Fibroblast of lung (primary cell): Measurements from ENCODE around the gene CDHR4. TPM values are rescaled to one million over a fixed set of nuclear protein-coding genes. Genes with fewer than 3 reads are reported as not detected.

Experiments used
- DNase-seq, 2 donors: peaks; one replicate each; pipeline versions ENCODE4 v3.0.0 to v3.0.0-alpha.2; 2010; ENCODE audit warnings: low read depth in 2 of 2
- H2AFZ ChIP-seq: 2 replicates; pipeline ENCODE4 v1.5.1; 2012; ENCODE audit warnings: low read length, control low read depth, inconsistent platforms
- H3K27ac ChIP-seq: 2 replicates; pipeline ENCODE4 v1.5.1; 2011; ENCODE audit warnings: low read length, control low read depth; ENCODE audit not compliant: insufficient read depth
- H3K27me3 ChIP-seq: 2 replicates; pipeline ENCODE4 v1.5.1; 2011; ENCODE audit warnings: mild to moderate bottlenecking, low read length; ENCODE audit not compliant: control insufficient read depth, insufficient read depth
- H3K36me3 ChIP-seq: 2 replicates; pipeline ENCODE4 v1.5.1; 2011; ENCODE audit warnings: low read length; ENCODE audit not compliant: control insufficient read depth, insufficient read depth
- H3K4me1 ChIP-seq: 2 replicates; pipeline ENCODE4 v1.5.1; 2011; ENCODE audit warnings: low read length; ENCODE audit not compliant: control insufficient read depth, insufficient read depth; ENCODE audit errors: extremely low read depth
- H3K4me2 ChIP-seq: 2 replicates; pipeline ENCODE4 v1.5.1; 2011; ENCODE audit warnings: low read length, control low read depth; ENCODE audit not compliant: insufficient read depth; ENCODE audit errors: extremely low read depth
- H3K4me3 ChIP-seq, 4 experiments: fragments of 200-600 bp in 1 of 4; sonication (generic) in 1 of 4; replicated peaks in 1 of 4; 2 replicates each; pipeline ENCODE4 v1.5.1; 2011 to 2016; ENCODE audit warnings: low read length in 4 of 4, low read depth in 3 of 4, mild to moderate bottlenecking in 3 of 4, control low read depth in 2 of 4, inconsistent platforms in 1 of 4, mixed read lengths in 1 of 4; ENCODE audit not compliant: insufficient read depth in 1 of 4; ENCODE audit errors: control extremely low read depth in 1 of 4
- H3K79me2 ChIP-seq: 2 replicates; pipeline ENCODE4 v1.5.1; 2012; ENCODE audit warnings: mild to moderate bottlenecking, low read length, inconsistent platforms; ENCODE audit not compliant: control insufficient read depth, insufficient read depth
- H3K9ac ChIP-seq: 2 replicates; pipeline ENCODE4 v1.5.1; 2011; ENCODE audit warnings: mild to moderate bottlenecking, low read length, control low read depth; ENCODE audit not compliant: insufficient read depth
- H3K9me3 ChIP-seq: 2 replicates; pipeline ENCODE4 v1.5.1; 2012; ENCODE audit warnings: low read depth, low read length; ENCODE audit not compliant: control insufficient read depth, insufficient read depth
- H4K20me1 ChIP-seq: 2 replicates; pipeline ENCODE4 v1.5.1; 2011; ENCODE audit warnings: low read length; ENCODE audit not compliant: control insufficient read depth, insufficient read depth; ENCODE audit errors: extremely low read depth
- EZH2 ChIP-seq: IDR thresholded peaks from 2 replicates; pipeline ENCODE4 v1.5.1; 2012; ENCODE audit warnings: low read length, control low read depth, mild to moderate bottlenecking; ENCODE audit errors: missing control alignments
- polyA minus RNA-seq: library from RNA; depleted of rRNA, polyadenylated mRNA; stranded (reverse); fragments of >200 nt; gene quantifications from 2 replicates; pipeline ENCODE4 v1.2.3, GENCODE V29; 2011; ENCODE audit warnings: low replicate concordance
- polyA plus RNA-seq, 2 donors: library from polyadenylated mRNA; depleted of rRNA in 1 of 2; stranded (reverse) in 1 of 2; unstranded in 1 of 2; fragments of >200 nt; gene quantifications; 2 replicates each; pipeline ENCODE4 v1.2.1, GENCODE V29; 2011 to 2012; ENCODE audit warnings: missing spikeins in 1 of 2
- total RNA-seq: library from RNA; depleted of rRNA; stranded (reverse); fragments of >200 nt; gene quantifications from 2 replicates; pipeline ENCODE4 v1.2.1, GENCODE V29; 2014
- TF ChIP-seq, protein P1 (sequence below), 2 donors: IDR thresholded peaks in 1 of 2; conservative IDR thresholded peaks in 1 of 2; 1 replicate in 1 of 2; 2 replicates in 1 of 2; pipeline ENCODE4 v1.5.1; 2011 to 2012; ENCODE audit warnings: low read length in 2 of 2, control low read depth in 1 of 2, inconsistent platforms in 1 of 2, low read depth in 1 of 2, mild to moderate bottlenecking in 1 of 2

CDHR4 gene, protein sequence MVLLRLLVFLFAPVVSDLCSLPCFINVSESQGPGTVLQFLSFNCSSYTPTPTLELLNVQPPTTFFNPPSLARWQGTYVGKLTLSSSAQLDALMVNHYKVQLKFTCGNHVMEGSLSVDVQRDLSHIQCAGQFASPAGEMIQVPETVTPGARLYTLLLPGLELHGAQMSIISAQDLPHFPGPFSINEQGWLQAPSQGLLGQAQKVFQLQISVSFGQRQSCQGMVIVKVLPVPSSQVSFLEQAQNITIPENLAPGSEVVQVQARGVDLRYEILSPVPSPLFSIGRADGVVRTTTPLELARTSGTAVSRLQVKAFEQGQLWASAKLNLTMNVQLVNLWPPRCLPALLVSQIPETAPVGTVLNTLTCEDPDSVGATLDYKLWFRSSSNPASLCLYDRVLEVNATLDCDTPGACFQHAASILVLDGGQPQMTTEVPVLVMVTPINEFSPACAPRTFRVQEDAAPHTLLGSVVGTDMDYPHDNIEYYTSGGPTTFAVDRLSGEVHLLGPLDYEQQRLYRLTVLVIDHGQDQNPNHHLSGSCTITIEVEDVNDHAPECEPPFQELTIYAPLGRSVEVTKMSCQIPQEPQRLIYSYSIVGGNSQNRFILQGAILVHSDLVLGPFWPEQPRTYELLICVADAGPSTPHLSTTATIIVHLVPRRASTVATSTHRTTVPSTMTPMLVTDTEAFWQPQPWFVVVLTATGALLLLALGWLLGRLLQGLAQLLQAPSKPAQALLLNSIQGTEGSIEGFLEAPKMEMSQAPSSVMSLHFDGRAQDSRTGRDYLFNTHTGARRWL
- under 0.01 TPM in 1 of 2 replicates, not detected in the other for total RNA-seq
- not detected in 2 replicates for polyA plus RNA-seq
- not detected in 2 replicates for polyA plus RNA-seq (2012)
- not detected in 2 replicates for polyA minus RNA-seq

DNA sequence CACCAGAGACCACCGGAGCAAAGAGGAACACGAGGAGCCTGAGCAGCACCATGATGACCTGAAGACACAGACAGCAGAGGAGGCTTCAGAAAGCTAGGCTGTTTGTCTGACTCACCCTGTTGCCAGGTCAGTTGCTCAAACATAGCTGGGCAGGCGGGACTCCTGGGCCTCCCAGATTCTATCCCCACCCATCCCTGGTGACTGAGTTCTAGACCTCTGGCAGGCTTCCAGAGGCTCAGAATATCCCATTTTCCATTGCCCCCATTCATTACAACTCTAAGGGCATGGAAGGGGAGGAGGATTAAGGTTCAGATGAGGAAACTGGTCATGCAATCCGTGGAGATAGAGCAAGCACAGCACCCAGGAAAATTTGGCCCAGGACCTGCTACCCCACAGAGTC is at the start of gene CDHR4:
Gene CDHR4 (minus strand): TSS at position 113 of the 400 bp plus-strand sequence. CDS start 61 bp downstream, at position 52.
- no peak within 1 kb of the TSS for H2AFZ ChIP-seq
- no peak for TF ChIP-seq EZH2
- TF ChIP-seq, protein P1, sequence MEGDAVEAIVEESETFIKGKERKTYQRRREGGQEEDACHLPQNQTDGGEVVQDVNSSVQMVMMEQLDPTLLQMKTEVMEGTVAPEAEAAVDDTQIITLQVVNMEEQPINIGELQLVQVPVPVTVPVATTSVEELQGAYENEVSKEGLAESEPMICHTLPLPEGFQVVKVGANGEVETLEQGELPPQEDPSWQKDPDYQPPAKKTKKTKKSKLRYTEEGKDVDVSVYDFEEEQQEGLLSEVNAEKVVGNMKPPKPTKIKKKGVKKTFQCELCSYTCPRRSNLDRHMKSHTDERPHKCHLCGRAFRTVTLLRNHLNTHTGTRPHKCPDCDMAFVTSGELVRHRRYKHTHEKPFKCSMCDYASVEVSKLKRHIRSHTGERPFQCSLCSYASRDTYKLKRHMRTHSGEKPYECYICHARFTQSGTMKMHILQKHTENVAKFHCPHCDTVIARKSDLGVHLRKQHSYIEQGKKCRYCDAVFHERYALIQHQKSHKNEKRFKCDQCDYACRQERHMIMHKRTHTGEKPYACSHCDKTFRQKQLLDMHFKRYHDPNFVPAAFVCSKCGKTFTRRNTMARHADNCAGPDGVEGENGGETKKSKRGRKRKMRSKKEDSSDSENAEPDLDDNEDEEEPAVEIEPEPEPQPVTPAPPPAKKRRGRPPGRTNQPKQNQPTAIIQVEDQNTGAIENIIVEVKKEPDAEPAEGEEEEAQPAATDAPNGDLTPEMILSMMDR (conservative IDR thresholded peaks at IDR 0.05 in 1 of 2, IDR thresholded peaks at IDR 0.05 in 1 of 2; ENCODE audit: low read depth in 1 of 2, low read length in 2 of 2): no peak
- peak; percentile 45 to 67 for DNase-seq
- H3K27me3 ChIP-seq: no peaks in the 10 kb centered on the region
- peak within 1 kb of the TSS; percentile 42 for H3K4me2 ChIP-seq
- no peak within 1 kb of the TSS for H3K27ac ChIP-seq
- no peaks in the 10 kb centered on the region for H4K20me1 ChIP-seq
- H3K9ac ChIP-seq: no peak within 1 kb of the TSS
- H3K9me3 ChIP-seq: no peaks in the 10 kb centered on the region
- peaks cover 15% of the 10 kb centered on the region for H3K4me1 ChIP-seq
- H3K4me3 ChIP-seq: no peak within 1 kb of the TSS
- H3K36me3 ChIP-seq: no peaks in the 10 kb centered on the region
- no peaks in the 10 kb centered on the region for H3K79me2 ChIP-seq

DNA sequence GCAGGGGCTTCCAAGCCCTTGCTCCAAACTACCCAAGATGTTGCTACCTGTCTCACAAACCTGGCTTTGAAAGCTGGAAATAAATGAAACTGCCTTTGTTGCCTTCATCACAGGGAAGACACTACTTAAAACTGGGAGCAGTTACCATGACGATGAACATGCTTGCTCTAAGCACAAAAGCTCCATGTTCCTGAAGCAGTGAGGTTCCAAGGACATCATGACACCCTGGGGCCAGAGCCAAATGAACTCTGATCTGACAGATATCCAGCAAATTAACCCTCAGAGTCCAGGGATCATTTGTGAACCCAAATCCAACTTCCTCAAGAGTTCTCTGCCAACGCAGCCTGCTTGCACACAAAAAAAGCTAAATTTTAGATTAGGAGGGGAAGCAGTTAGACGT is 46.0 kb upstream of the CDHR4 start:
- TF ChIP-seq EZH2: no peak
- TF ChIP-seq, protein P1 (conservative IDR thresholded peaks at IDR 0.05 in 1 of 2, IDR thresholded peaks at IDR 0.05 in 1 of 2; ENCODE audit: low read depth in 1 of 2, low read length in 2 of 2): no peak
- no peak overlapping the region for H3K4me3 ChIP-seq
- DNase-seq: no peak

DNA sequence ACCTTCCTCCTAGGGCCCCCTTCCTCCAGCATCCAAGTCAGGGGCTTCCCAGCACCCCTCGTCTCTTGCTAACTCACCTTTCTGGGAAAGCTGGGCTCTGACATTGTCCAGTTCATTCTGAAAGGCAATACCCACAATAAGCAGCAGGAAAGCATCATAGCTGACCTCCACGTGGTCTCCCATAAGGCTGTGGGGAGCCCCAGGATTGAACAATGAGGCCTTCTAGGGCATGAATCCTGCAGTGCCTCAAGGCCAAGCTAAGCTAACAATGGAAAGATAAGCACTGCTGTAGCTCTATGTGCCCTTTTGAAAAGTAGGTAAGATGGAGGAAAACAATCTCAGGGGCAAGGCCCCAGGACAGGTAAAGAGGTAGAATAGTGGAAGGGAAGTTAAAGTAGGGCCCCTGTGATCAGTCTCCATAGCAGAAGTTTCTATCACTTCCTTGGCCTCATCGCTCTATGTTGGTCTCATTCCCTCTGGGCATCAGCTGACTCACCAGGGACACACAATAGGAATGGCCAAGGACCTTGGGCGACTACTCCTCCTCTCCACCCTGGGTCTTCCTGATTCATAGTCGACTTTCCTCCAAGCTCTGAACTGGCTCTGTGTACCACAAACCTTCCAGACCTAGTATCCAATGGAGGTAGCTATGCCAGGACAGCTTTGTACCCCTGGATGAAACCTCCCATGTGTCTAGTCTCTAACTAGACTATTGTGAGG is 45.0 kb upstream of the CDHR4 start:
- no peak overlapping the region for H3K27ac ChIP-seq
- H3K9ac ChIP-seq: no peak overlapping the region
- H3K79me2 ChIP-seq: no peaks in the 10 kb centered on the region
- no peak overlapping the region for H3K4me3 ChIP-seq
- H3K4me1 ChIP-seq: peaks cover 5% of the 10 kb centered on the region
- no peaks in the 10 kb centered on the region for H3K9me3 ChIP-seq
- DNase-seq: no peak
- no peak for TF ChIP-seq EZH2
- TF ChIP-seq, protein P1 (conservative IDR thresholded peaks at IDR 0.05 in 1 of 2, IDR thresholded peaks at IDR 0.05 in 1 of 2; ENCODE audit: low read depth in 1 of 2, low read length in 2 of 2): no peak
- H4K20me1 ChIP-seq: no peaks in the 10 kb centered on the region
- no peaks in the 10 kb centered on the region for H3K36me3 ChIP-seq
- no peaks in the 10 kb centered on the region for H3K27me3 ChIP-seq
- H3K4me2 ChIP-seq: no peak overlapping the region
- no peak overlapping the region for H2AFZ ChIP-seq

More for the DNA sequence above, 46.0 kb upstream of the CDHR4 start:
- Histone ChIP-seq H3K36me3 (no peaks in the 10 kb centered on the region), H2AFZ (no peak overlapping the region), H3K9me3 (no peaks in the 10 kb centered on the region), H3K27me3 (no peaks in the 10 kb centered on the region), H3K9ac (no peak overlapping the region), H3K4me1 (no peaks in the 10 kb centered on the region), H3K4me2 (no peak overlapping the region), H3K27ac (no peak overlapping the region), H4K20me1 (no peaks in the 10 kb centered on the region), H3K79me2 (no peaks in the 10 kb centered on the region)
